Stimulated activated CD8-positive, alpha-beta memory T cell treated with anti-CD3 and anti-CD28 coated beads, Interleukin-7, amount 100 ng/mL, for 24 hours (primary cell): ENCODE data around the gene DGKA.

ENCODE experiments used
- DNase-seq: peaks from one replicate; pipeline ENCODE4 v3.0.0-alpha.2; 2020; ENCODE audit warnings: low read depth

The DGKA gene

GRCh38 chr12:55931780-55932550 is 1.0 kb downstream of the DGKA start:
- no peak for DNase-seq

- no peak for DNase-seq
Measured at GRCh38 chr12:55932551-55932910, 1.6 kb downstream of the DGKA start.

DNA sequence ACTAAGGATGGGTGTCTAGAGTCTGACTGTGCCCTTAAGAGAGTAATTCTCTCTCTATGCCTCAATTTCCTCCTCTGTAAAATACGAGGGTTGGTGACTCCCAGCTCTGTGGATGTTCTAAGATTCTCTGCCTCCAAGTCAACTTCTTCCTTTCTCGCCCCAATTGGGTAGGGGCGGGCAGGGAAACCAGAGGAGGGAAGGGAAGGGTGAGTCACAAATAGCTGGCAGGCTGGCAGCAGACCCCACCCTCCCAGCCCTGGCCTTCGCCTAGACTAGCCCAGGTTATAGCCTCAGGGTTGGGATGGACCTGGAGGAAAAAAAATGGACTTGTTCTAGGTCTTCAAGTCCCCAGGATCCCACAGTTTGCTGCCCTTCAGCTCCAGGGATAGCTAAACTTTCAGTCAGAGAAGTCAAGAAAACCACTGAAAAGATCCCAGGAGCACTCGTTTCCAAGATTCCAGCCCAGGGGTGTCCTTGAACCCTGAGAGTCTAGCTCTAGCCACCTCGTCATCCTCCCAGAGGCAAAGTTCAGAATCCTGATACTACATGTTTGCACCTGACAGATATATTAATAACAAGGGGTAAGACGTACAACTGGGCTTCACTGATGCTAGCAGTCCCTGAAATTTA is 2.3 kb downstream of the DGKA start:
- no peak for DNase-seq

- no peak for DNase-seq
Measured at GRCh38 chr12:55933799-55934742, 3.1 kb downstream of the DGKA start.

- DNase-seq: no peak
Measured at GRCh38 chr12:55934773-55935172, 3.8 kb downstream of the DGKA start.

DNA sequence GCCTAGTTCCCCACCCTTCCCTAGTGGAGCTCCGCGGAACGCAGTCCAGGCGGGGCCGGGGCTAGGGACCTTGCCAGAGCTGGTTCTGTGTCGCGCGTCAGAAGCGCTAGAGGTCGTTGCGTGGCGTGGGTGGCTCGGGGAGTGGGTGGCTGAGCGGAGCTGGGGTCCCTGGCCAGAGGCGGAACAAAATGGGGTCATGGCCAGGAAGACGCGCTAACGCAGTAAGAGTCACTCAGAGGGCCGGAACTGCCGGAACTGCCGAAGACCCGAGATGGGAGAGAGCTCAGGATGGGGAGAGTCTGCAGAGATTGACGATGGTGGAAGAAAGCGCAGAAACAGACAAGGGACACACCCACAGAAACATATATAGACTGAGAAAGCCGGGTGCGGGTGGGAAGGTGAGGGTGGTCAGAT is 4.8 kb downstream of the DGKA start:
- no peak for DNase-seq

- no peak for DNase-seq
Measured at GRCh38 chr12:55937981-55938380, 7.0 kb downstream of the DGKA start.

- no peak for DNase-seq
Measured at GRCh38 chr12:55938826-55939501, 8.0 kb downstream of the DGKA start.

DNA sequence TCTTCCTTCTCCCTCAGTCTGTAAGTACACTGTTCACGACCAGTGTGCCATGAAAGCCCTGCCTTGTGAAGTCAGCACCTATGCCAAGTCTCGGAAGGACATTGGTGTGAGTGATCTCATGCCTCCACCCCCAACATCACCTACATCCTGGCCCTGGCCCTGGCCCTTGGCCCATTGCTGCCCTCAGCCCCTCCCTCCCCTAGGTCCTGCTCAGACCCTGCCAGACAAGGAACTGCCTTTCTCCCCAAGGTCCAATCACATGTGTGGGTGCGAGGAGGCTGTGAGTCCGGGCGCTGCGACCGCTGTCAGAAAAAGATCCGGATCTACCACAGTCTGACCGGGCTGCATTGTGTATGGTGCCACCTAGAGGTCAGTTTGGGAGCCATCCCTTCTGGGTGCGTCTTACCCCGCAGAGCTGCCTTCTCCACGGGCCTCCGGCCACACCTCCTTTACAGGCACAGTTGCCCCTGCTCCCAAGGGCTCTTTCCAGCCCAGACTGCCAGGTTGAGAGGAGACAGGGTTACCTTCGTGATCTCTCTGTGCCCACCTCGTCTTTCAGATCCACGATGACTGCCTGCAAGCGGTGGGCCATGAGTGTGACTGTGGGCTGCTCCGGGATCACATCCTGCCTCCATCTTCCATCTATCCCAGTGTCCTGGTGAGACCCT is 9.2 kb downstream of the DGKA start:
- DNase-seq: peak; percentile 67

- no peak for DNase-seq
Measured at GRCh38 chr12:55942055-55942454, 11.1 kb downstream of the DGKA start.

DNA sequence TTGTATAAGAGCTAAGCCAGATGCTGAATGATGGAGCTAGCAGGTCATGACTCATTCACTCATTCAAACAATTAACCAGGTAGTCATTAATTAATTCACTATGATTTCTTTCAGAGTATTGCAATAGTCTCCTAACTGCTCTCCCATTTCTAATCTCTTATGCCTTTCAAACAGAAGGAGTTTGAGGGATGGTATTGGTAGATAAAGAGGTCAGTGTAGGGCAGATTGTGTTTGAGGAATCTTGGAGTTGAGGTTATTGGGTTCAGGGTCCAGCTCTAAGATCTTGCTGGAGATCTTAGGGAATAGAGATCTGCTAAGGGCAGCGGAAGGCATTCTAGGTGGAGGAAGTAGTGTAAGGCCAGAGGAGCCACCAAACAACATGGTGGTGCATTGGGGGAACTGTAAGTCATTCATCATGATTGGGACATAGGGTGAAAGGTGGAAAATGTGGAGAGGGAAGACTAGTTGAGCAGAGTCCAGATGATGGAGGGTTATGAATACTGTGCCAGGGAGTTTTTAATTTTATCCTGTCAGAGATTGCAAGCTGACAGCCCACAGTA is 11.7 kb downstream of the DGKA start:
- no peak for DNase-seq

GRCh38 chr12:55946553-55946952 is 15.6 kb downstream of the DGKA start:
- DNase-seq: no peak

DNA sequence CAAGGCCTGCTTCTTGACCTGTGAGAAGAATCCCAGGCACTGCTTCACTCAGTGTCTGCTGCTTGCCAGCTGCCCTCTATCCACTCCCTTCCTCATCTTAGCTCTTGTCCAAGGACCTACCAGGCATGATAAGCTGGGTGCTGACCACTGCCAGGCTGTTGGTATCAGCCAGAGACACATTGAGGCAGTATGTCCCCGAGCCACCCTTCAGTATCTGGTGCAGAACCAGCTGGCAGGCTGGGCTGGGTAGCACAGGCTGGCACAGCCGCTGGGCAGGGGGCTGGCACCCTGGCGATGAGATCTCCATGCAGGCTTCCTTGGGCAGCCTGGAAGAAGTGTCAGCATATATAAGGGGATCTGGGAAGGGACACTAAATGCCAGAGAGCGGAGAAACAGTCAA is 24.4 kb downstream of the DGKA start:
- DNase-seq: no peak

DNA sequence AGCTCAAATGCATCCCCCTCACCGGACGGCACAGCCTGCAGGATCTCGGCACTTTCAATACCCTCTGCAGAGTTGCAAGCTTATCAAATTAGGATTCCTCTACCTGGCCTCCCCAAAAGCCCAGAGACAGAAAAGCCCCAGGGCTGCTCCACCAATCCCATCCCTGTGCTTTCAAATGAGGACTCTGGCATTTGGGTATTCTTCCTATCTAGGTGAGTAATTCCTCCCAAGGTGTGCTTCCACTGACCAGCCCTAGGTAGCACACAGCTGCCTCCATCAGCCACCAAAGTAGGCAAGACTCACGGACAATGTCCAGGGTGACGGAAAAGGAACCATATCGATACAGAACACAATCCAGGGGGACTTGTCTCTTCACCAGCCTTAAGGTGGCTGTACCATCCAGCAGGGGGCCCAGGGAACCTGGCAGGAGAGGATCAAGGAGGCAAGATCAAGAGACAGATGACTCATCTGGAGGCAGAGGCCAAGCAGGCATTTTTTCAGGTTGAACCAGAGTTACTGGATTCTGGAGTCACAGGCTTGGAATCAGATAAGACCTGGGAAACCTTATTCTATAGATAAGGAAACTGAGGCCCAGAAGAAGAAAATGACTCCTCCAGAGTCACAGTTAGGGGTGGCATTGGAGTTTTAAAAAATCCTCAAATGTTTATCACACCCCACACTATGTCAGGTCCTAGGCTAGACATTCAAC is 25.0 kb downstream of the DGKA start:
- no peak for DNase-seq

- no peak for DNase-seq
Measured at GRCh38 chr12:55957106-55957859, 26.3 kb downstream of the DGKA start.

- no peak for DNase-seq
Measured at GRCh38 chr12:55963760-55964159, 32.8 kb downstream of the DGKA start.

GRCh38 chr12:55965240-55965639 is 34.3 kb downstream of the DGKA start:
- no peak for DNase-seq

GRCh38 chr12:55965941-55966407 is 35.0 kb downstream of the DGKA start, which contains the start of gene PMEL:
Gene PMEL (minus strand): TSS chr12:55966042. CDS start chr12:55966011, 31 bp downstream.
- no peak for DNase-seq

DNA sequence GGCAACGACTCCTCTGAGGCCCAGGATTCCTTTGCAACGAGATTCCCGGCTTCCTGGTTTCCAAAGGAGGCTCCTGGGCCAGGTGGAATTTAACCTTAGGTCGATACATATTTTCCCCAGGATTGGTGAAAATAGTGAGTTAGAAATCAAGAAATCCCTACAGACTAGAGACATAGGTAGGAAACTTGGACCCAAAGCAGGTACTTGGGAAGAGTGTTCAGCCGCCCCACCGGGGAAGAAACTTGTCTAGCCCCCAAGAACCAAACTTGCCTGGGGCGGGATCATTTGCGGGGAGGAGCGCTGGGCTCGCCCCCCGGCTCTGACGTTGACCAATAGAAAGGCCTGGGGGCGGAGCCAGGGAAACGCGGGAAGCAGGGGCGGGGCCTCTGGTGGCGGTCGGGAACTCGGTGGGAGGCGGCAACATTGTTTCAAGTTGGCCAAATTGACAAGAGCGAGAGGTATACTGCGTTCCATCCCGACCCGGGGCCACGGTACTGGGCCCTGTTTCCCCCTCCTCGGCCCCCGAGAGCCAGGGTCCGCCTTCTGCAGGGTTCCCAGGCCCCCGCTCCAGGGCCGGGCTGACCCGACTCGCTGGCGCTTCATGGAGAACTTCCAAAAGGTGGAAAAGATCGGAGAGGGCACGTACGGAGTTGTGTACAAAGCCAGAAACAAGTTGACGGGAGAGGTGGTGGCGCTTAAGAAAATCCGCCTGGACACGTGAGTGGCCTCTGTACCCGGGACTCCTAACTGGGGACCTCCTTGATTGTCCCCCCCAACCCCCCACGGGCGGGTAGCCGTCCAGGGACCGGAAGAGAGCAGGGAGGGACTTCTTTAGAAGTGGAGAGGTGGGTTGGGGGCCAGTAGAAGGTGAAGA is 35.7 kb downstream of the DGKA start, which contains the start of gene CDK2:
CDK2 (plus strand) TSS at position 423 of the 874 bp plus-strand sequence; CDS start at position 602, 179 bp downstream.
- peak; percentile 89 for DNase-seq
